HG03575 (cell line): ENCODE results near the gene MUC21.
"Not testable (repeated sequence)": the region's sequence is repeated elsewhere in the genome, so short reads cannot be mapped to it uniquely, and the experiment has no call there.

Source experiments
- ATAC-seq: cut with Tn5 transposase; IDR thresholded peaks from one replicate; pipeline ENCODE4 v1.9.1; 2021; ENCODE audit not compliant: unreplicated experiment, insufficient number of reproducible peaks, low FRiP score; ENCODE audit errors: extremely low read depth

MUC21 gene

DNA sequence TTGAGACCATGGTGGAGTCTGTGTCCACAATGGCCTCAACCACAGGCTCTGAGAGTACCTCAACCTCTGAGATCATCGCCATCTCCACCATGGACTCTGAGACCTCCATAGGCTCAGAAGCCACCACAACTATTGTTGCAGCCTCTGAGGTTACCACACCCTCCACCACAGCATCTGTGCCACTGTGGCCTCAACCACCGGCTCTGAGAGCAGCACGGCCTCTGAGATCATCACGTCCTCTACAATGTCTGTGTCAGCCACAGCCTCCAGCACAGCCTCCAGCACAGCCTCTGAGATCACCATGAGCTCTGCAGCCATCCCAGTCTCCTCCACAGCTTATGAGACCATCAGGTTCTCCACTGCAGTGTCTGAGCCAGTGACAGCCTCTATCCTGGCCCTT is 19.4 kb upstream of the MUC21 start:
- no peak for ATAC-seq

DNA sequence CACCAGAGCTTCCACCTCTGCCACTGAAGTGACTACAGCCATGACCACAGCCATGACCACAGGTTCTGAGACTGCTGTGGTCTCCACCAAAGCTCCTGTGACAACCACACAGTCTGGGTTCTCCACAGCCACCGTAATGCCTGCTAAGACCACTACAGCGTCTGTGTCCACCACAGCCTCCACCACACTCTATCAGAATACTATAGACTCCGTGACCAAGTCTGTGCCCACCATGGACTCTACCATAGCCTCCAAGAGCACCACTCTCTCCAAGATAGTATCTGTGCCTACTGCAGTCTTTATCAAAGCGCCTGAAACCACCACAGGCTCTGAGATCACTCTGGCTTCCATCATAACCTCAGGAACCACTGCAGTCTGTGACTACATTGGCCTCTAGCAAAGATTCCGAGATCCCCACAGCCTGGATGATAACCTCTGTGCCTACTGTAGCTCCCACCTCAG is 18.3 kb upstream of the MUC21 start:
- no peak for ATAC-seq

DNA sequence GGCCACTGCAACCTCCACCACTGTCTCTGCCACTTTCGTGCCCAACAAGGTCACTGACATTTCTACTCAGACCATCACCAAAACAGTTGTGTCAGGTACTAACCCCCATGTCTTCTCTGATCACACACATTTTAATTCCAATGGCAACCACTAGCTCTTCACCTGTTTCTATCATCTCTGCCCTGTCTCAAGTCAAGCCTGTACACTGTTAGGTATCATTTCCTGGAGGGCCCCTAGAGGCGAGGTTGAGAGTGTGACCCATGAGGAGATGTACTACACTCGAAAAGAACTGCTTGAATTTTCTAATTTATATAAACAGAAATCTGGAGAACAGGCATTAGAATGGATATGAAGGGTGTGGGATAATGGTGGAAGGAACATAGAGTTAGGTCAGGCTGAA is 17.4 kb upstream of the MUC21 start:
- no peak for ATAC-seq

DNA sequence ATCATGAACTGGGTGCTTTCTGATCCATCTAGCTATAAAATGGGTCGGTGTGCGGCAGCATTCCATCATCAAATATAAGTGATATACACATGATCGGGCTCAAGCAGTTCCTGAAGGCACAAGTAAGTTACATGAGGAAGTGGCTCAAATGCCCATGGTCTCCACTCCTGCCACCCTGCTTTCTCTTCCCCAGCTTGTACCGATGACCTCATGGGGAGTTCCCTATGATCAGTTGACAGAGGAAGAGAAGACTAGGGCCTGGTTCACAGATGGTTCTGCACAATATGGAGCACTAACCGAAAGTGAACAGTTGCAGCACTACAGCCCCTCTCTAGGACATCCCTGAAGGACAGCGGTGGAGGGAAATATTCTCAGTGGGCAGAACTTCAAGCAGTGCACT is 14.3 kb upstream of the MUC21 start:
- not testable (repeated sequence) for ATAC-seq

DNA sequence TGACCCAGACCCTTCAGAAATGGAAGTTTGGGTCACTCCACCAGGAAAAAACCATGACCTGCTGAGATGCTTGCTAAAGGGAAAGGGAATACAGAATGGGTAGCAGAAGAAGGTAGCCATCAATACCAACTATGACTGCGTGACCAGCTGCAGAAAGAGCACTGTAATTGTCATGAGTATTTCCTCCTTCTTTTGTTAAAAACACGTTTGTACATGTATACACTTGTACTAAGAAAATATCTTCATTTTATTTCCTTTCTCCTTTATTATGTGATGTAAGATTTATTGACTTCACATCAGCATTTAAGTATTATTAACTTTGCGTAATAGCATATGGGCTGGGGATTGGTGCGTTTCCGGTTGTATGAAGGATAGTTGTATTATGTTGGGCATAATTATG is 12.6 kb upstream of the MUC21 start:
- no peak for ATAC-seq

DNA sequence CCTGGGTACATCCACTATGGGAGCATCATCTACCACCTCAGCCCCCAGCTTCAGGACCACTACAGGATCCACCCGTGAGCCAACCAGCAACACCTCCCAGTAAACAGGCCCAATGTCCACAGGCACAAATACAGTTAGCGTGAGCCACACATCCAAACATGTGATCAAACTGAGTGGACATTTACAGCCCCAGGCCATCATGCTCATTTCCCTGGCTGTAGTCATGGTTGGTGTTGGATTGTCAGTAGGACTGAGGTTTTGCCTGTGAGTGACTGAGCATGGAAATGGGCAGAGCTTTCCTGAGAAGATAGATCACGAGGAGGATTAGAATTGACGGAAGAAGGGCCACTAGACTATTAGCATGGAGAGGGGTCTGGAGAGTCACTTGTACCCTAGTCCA is 10.7 kb upstream of the MUC21 start:
- no peak for ATAC-seq

DNA sequence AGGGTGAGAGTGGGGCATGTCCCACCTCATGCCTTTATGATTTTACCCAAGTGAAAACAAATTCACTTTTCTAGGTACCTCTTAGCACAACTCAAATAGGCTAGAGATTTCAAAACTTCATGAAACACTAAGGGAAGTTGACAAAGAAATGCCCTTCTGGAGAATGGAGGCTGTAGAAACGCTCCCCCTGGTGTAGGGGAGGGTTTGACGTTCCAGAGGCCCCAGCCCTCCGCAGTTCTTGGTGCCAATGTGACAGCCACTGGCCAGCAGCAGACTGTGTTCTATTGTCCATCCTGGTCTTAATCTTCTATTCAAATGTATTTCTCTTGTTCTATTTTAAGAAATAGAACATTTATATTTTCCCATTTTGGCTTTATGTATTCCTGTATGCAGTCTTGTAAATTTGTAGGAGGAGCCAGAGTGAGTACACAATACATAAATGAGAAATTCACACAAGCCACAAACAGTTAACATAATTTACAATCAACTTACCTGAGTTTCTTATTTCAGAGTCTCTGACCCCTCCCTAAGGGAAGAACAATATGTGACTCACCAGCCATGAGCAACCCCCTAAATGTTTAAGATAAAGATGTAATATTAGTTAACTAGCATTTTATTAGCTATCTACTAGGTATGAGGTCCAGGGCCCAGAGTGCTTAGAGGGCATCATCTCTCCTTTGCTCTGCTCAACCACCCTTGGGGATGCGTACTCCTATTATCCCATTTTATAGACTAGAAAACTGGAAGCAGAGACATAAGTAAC is 8.8 kb upstream of the MUC21 start:
- ATAC-seq, result no peak

DNA sequence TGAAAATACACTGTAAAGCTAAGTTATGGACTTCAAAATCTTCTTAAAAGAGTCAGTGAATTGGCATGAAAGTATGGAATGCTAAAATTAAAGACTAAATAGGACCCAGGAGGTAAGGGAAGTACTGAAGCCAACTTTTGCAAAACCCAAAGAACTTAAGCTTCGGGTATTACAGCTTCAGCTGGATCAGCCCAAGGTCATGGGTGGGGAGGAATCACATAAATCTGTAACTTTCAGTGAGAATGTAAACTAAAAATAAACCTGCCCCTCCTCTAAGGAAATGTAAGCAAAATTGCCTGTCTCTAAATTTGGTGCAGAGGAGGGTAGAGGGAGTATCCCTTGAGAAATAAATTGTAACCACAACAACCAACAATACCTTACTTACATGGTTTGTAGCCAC is 4.4 kb upstream of the MUC21 start:
- no peak for ATAC-seq

DNA sequence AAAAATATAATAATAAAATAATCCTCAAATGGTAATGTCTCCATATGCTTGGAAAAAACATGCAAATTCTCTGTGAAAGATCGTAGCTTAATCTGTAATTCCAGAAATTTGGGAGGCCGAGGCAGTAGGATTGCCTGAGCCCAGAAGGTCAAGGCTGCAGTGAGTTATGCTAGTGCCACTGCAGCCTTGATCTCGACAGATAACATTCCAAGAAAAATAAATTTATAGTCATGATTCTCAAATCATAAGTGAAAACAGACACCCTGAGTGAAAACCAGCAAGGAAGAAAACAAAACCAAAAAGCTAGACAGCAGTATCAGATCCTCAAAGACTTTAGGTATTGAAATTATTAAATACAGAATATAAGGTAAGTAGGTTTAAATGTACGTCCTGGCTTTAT is 3.8 kb upstream of the MUC21 start:
- ATAC-seq, result no peak

DNA sequence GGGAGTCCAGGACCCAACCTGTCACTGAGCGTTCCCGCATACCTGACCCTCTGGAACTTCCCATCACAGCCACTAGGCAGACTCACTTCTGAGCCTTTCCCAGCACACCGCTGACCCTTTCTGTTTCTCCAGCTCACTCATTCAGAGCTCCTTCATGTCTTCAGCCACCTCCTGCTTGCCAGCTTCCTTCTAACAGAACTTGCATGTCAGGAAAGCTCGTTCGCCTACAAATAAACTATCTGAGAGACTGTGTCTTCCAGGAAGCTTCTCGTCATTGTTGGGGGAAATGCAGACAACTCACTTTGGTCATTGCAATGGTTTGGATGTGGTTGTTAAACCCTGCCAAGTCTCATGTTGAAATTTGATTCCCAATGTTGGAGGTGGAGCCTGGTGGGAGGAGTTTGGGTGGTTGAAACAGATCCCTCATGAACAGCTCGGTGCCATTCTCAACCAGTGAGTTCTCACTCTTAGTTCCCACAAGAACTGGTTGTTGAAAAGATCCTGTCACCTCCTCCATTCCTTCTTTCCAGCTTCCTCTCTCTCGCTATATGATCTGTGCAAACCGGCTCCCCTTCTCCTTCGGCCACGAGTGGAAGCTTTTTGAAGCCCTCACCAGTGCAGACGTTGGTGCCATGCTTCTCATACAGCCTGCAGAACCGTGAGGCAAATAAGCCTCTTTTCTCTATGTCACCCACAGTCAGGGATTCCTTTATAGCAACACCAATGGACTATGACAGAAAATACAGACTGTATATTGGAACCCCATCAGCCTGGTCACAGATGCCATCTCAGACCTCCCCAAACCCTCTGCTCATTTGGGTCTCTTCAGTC is 1.4 kb upstream of the MUC21 start:
- no peak for ATAC-seq

DNA sequence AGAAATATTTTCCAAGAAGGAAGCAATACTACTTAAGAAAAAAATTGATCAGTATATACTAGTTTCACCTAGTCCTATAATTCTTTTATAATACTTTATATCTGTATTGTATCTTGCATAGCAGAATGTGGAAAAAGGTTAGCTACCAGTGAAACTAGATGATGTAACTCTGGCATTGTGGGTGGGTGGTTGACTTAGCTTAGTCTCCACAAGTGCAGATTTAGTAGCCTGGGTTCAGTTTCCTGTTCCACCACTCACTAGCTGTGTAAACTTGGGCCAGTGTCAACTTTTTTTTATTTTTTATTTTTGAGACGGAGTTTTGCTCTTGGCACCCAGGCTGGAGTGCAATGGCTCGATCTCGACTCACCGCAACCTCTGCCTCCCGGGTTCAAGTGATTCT is 2.0 kb downstream of the MUC21 start:
- ATAC-seq, result no peak

DNA sequence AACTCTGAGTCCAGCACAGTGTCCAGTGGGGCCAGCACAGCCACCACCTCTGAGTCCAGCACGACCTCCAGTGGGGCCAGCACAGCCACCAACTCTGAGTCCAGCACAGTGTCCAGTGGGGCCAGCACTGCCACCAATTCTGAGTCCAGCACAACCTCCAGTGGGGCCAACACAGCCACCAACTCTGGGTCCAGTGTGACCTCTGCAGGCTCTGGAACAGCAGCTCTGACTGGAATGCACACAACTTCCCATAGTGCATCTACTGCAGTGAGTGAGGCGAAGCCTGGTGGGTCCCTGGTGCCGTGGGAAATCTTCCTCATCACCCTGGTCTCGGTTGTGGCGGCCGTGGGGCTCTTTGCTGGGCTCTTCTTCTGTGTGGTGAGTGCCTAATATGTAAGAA is 3.8 kb downstream of the MUC21 start:
- ATAC-seq, result no peak

DNA sequence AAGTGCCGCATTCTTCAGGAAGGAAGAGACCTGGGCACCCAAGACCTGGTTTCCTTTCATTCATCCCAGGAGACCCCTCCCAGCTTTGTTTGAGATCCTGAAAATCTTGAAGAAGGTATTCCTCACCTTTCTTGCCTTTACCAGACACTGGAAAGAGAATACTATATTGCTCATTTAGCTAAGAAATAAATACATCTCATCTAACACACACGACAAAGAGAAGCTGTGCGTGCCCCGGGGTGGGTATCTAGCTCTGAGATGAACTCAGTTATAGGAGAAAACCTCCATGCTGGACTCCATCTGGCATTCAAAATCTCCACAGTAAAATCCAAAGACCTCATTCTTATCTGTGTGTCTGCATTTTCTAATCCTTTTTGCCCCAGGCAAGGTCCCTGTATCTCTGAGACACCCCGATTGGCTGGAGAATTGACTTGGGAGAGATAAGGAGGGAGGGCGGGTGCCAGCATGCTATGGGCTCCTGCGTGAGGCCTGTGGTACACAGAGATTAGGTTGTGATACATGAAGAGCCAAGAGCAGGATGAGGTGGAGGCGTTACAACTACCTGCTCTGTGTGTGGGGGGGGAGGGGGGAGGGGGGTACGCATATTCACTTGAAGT is 4.8 kb downstream of the MUC21 start:
- no peak for ATAC-seq

DNA sequence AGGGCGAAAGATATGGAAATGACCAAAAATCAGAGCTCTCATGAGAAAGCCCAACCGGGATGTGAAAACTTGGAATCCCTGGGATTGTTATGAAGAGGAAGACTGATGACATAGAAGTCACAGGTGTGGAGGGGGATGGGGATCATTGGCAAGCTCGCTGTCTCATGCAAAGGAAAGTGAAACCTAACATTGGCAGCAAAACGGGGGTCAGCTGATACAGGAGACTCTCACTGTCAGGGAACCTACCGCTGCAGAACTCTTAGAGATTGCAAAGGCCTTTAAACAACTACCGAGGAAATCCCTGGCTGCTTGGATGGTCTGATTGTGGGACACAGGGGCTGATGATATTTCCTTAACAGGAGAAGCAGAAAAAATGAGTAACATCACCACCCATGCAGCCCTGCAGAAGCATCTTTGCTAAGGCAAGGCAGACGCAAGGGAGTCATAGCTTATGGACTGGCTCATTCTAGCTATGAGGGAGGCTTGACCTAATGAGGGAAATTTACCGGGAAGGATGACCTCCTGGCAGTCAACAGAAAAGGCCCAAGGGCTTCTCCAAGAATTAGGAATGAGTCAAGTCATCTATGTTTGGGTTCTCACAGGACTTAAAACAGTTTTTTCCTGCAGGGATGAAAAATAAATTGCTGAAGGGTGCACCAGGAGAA is 7.0 kb downstream of the MUC21 start:
- ATAC-seq, result no peak

DNA sequence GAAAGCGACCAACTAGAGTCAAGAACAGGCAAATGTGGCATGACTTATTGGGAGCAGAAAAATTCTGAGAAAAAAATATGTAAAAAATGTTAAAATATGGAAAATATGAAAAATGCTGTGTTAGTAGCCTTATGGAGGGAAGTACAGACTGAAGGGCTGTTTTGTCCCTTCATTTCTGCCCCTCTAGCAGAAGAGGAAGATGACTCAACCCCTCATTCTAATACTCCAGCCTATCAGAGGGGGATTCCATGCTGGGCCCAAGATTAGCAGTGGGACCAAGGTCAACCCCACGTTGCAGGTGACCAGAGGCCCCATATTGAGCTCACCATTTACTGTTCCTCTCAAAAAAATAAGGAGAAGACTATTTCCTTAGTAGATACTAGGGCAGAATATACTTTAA is 8.4 kb downstream of the MUC21 start:
- ATAC-seq, result no peak

DNA sequence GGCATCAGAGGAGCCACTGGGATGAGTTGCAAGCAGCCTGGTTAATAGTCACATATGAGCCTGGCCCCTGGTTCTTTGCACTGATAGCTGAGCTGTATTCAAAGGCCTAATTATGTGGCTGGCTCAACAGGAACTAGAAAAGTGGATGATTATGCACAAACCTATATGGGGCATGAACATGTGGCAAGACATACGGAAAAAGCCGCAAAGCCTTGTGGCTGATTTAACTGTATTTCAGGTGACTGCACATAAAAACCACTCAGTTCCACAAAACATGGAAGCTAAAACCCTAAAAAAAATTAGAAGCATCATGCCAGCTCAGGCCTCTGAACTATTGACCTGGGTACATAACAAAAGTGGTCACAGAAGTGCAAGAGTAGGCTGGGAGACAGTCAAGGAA is 13.8 kb downstream of the MUC21 start:
- ATAC-seq, result no peak

DNA sequence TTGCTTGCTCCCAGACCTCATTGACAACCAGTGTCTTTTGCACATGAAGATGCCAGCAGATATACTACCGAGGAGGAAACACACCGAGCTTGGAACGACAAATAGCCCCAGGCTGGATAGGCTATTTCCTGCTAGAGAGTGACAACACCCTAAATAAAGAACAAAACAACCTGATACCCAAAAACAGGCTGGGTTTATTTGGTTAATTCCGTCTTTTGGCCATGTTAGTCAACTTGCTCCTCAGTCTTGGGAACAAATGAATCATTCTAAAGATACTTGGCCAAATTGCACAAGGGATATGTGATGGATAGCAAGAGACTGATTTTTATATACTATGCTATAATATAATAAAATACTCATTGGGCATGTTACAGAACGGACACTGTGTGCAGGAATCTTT is 15.3 kb downstream of the MUC21 start:
- no peak for ATAC-seq

DNA sequence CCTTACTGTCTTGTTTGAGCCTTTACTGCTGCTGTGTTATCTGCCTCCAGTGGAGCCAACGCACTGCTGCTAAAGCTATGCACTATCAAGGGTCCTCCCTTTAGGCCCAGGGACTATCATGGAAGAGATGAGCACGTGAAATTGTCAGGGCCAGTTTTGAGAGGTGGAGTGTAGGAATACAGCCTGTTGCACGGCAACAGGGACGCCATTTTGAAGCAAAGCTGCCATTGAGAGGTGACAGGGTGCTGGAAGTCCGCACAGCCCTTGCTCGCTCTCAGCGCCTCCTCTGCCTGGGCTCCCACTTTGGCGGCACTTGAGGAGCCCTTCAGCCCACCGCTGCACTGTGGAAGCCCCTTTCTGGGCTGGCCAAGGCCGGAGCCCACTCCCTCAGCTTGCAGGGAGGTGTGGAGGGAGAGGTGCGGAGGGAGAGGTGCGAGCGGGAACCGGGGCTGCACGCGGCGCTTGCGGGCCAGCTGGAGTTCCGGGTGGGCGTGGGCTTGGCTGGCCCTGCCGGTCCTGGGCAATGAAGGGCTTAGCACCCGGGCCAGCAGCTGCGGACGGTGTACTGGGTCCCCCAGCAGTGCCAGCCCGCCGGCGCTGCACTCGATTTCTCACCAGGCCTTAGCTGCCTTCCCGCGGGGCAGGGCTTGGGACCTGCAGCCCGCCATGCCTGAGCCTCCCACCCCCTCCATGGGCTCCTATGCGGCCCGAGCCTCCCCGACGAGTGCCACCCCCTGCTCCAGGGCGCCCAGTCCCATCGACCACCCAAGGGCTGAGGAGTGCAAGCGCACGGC is 16.7 kb downstream of the MUC21 start:
- ATAC-seq, result not testable (repeated sequence)
